DND-41 (cell line): Measurements from ENCODE around the gene LRRC34.

Experiments
- EZH2 ChIP-seq: IDR thresholded peaks from 3 replicates; pipeline ENCODE4 v1.6.1; 2012; ENCODE audit warnings: borderline replicate concordance, low read depth, mild to moderate bottlenecking, moderate library complexity, low read length, inconsistent platforms; ENCODE audit not compliant: severe bottlenecking
- TF ChIP-seq, protein P1 (sequence below): IDR thresholded peaks from 2 replicates; pipeline ENCODE4 v1.5.1; 2012; ENCODE audit warnings: borderline replicate concordance, low read length, moderate library complexity, mild to moderate bottlenecking; ENCODE audit not compliant: poor library complexity, severe bottlenecking; ENCODE audit errors: extremely low read depth

DNA sequence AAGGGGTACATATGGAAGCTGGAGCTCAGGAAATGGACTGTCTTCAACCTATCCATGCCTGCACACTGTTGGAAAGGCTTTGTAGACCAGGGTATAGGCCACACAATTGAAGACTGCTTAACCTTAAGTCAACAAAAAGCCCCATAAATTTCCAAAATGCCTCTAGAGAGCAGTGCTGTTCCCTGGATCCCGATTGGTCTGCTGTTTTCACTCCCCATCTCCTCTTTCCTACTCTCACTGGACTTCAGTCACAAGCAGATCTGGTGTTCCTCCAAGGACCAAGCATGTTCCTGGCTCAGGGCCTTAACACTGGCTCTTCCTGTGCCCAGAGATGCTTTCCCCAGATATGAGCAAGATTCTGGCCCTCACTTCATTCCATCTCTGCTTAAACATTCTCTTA is 22.8 kb upstream of the LRRC34 start:
- TF ChIP-seq EZH2: no peak
- TF ChIP-seq, protein P1, sequence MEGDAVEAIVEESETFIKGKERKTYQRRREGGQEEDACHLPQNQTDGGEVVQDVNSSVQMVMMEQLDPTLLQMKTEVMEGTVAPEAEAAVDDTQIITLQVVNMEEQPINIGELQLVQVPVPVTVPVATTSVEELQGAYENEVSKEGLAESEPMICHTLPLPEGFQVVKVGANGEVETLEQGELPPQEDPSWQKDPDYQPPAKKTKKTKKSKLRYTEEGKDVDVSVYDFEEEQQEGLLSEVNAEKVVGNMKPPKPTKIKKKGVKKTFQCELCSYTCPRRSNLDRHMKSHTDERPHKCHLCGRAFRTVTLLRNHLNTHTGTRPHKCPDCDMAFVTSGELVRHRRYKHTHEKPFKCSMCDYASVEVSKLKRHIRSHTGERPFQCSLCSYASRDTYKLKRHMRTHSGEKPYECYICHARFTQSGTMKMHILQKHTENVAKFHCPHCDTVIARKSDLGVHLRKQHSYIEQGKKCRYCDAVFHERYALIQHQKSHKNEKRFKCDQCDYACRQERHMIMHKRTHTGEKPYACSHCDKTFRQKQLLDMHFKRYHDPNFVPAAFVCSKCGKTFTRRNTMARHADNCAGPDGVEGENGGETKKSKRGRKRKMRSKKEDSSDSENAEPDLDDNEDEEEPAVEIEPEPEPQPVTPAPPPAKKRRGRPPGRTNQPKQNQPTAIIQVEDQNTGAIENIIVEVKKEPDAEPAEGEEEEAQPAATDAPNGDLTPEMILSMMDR: no peak
